OCI-LY7 (cell line): ENCODE data around the gene FITM1. TPM values are rescaled to one million over a fixed set of nuclear protein-coding genes. Genes with fewer than 3 reads are reported as not detected.
A peak's percentile ranks its signal among the peaks of the same experiment; 100 is the strongest.

Experiments used
- BruUV-seq: library from RNA; stranded (reverse); fragments of 400-500 nt; replicated peaks from 2 replicates; lab custom pipeline; 2021; lab: Mats Ljungman, UMichigan
- CTCF ChIA-PET: fragments of 300-600 bp; sonication (Branson Sonifier 250); formaldehyde crosslinking; loops from one replicate; lab custom pipeline; 2022; ENCODE audit warnings: antibody characterized with exemption; ENCODE audit not compliant: unreplicated experiment; lab: Charles Lee
- POLR2A ChIA-PET: fragments of 300-600 bp; sonication (Branson Sonifier 250); formaldehyde crosslinking; loops from one replicate; lab custom pipeline; 2022; ENCODE audit warnings: antibody characterized with exemption; lab: Charles Lee
- DNase-seq: peaks from one replicate; pipeline ENCODE4 v3.0.0-alpha.2; 2015; ENCODE audit warnings: low spot score
- H2AFZ ChIP-seq: fragments of 200-600 bp; sonication (generic), shearing (Covaris generic); 2 replicates; pipeline ENCODE4 v1.6.1; 2014; ENCODE audit warnings: mild to moderate bottlenecking, antibody characterized with exemption, low read length, moderate library complexity
- H3K27ac ChIP-seq: fragments of 200-600 bp; sonication (generic); 2 replicates; pipeline ENCODE4 v1.5.1; 2014; ENCODE audit warnings: mixed run types, low read depth, mild to moderate bottlenecking, moderate library complexity, low read length, inconsistent platforms; ENCODE audit not compliant: poor library complexity, severe bottlenecking
- H3K36me3 ChIP-seq: fragments of 200-600 bp; sonication (generic); 2 replicates; pipeline ENCODE4 v1.6.1; 2014; ENCODE audit warnings: mild to moderate bottlenecking, antibody characterized with exemption, low read length, moderate library complexity, mixed read lengths; ENCODE audit not compliant: insufficient read depth
- H3K4me1 ChIP-seq: fragments of 200-600 bp; sonication (generic); 2 replicates; pipeline ENCODE4 v1.5.1; 2014; ENCODE audit warnings: mild to moderate bottlenecking, low read length; ENCODE audit not compliant: insufficient read depth, poor library complexity, severe bottlenecking
- H3K4me2 ChIP-seq: fragments of 200-600 bp; sonication (generic); 2 replicates; pipeline ENCODE4 v1.6.1; 2014; ENCODE audit warnings: mild to moderate bottlenecking, low read length
- H3K4me3 ChIP-seq: fragments of 200-600 bp; sonication (generic); 2 replicates; pipeline ENCODE4 v1.5.1; 2014; ENCODE audit warnings: mild to moderate bottlenecking, low read depth, low read length; ENCODE audit not compliant: poor library complexity, severe bottlenecking
- H3K79me2 ChIP-seq: fragments of 200-600 bp; sonication (generic); 2 replicates; pipeline ENCODE4 v1.6.1; 2016; ENCODE audit warnings: low read depth, mild to moderate bottlenecking, low read length, moderate library complexity, mixed read lengths; ENCODE audit not compliant: insufficient read depth
- H3K9me2 ChIP-seq: fragments of 200-600 bp; sonication (generic); 2 replicates; pipeline ENCODE4 v1.6.1; 2016; ENCODE audit warnings: mild to moderate bottlenecking, low read length, mixed read lengths; ENCODE audit not compliant: insufficient read depth
- H3K9me3 ChIP-seq: fragments of 200-600 bp; sonication (generic); 2 replicates; pipeline ENCODE4 v1.6.1; 2014; ENCODE audit warnings: mild to moderate bottlenecking, mixed run types, low read length, mixed read lengths
- H4K20me1 ChIP-seq: fragments of 200-600 bp; sonication (generic); 2 replicates; pipeline ENCODE4 v1.6.1; 2014; ENCODE audit warnings: mild to moderate bottlenecking, antibody characterized with exemption, low read length, moderate library complexity, mixed read lengths; ENCODE audit not compliant: insufficient read depth
- EZH2phosphoT487 ChIP-seq: fragments of 200-600 bp; sonication (generic); IDR thresholded peaks from 2 replicates; pipeline ENCODE4 v1.6.1; 2018; ENCODE audit warnings: low read depth, borderline replicate concordance, mild to moderate bottlenecking, mixed run types, antibody characterized with exemption, low read length, moderate library complexity, mixed read lengths
- intact Hi-C: fragments of 100-400 bp; cut with micrococcal nuclease; formaldehyde crosslinking; loops from one replicate; pipeline ENCODE4 v1.10.0; 2022; ENCODE audit not compliant: unreplicated experiment
- microRNA-seq: library from miRNA; unstranded; fragments of <30 nt; microRNA quantifications from one replicate; pipeline ENCODE4 v1.2.0, GENCODE V29; 2022; ENCODE audit warnings: borderline replicate concordance
- small RNA-seq: library from RNA; depleted of rRNA; stranded (forward); fragments of <200 nt; gene quantifications from one replicate; pipeline ENCODE3, GENCODE V24; 2014
- total RNA-seq, 2 experiments: library from RNA; depleted of rRNA in 1 of 2; stranded (reverse); fragments of >200 nt in 1 of 2; shearing (Covaris generic) in 1 of 2; gene quantifications; 2 replicates each; pipeline ENCODE4 v1.2.3, GENCODE V29; 2014 to 2022
- TF ChIP-seq, protein P1 (sequence below): fragments of 200-600 bp; sonication (generic); conservative IDR thresholded peaks from 2 replicates; pipeline ENCODE4 v1.5.1; 2014; ENCODE audit warnings: mild to moderate bottlenecking, antibody characterized with exemption, low read length, moderate library complexity, mixed read lengths

The FITM1 gene
- total RNA-seq, 2 experiments from 2014 or later = 0.28 to 0.97 TPM

DNA sequence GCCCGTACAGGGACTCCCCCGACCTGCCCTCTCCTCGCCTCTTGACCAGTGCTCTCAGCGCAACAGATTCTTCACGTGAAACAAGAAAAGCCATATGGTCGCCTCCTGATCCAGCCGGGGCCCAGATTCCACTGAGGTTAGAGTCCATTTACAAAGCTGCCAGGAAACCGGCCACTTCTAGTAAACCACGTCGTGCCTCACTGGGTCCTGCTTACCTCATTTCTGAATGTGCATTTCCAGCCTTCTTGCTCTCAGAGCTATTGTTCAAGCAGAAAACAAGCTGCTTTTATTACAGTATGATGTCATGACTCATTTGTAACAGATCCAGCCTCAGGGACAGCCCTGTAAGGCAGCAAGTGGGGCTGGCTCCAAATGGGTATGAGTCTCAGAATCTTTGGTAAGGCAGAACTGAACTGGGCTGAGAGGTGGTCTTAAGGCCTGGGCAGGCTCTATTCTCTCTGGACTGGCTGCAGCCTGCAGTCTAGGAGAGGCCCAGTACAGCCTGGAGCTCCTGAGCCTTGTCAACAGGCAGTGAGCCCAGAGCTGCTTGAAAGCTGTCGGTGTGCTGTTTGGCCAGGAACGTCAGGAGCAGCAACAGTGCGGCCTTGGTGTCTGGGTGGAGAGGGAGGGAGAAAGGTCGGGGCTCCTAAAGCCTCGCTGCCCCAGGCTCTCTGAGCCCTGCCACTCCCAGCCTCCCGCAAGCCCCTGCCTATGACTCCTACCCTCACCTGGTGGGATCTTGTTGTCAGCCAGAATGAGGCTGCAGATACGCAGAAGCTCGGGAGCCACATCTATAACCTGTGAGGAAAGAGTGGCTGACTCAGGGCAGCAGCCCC, 49.7 kb downstream of the FITM1 start:
- Histone ChIP-seq H3K9me3 (no peaks in the 10 kb centered on the region), H4K20me1 (no peaks in the 10 kb centered on the region), H3K4me1 (no peaks in the 10 kb centered on the region), H3K27ac (no peak overlapping the region), H2AFZ (no peak overlapping the region), H3K36me3 (peaks cover 65% of the 10 kb centered on the region), H3K79me2 (no peaks in the 10 kb centered on the region), H3K9me2 (no peaks in the 10 kb centered on the region), H3K4me2 (no peak overlapping the region), H3K4me3 (no peak overlapping the region)
- TF ChIP-seq, protein P1, sequence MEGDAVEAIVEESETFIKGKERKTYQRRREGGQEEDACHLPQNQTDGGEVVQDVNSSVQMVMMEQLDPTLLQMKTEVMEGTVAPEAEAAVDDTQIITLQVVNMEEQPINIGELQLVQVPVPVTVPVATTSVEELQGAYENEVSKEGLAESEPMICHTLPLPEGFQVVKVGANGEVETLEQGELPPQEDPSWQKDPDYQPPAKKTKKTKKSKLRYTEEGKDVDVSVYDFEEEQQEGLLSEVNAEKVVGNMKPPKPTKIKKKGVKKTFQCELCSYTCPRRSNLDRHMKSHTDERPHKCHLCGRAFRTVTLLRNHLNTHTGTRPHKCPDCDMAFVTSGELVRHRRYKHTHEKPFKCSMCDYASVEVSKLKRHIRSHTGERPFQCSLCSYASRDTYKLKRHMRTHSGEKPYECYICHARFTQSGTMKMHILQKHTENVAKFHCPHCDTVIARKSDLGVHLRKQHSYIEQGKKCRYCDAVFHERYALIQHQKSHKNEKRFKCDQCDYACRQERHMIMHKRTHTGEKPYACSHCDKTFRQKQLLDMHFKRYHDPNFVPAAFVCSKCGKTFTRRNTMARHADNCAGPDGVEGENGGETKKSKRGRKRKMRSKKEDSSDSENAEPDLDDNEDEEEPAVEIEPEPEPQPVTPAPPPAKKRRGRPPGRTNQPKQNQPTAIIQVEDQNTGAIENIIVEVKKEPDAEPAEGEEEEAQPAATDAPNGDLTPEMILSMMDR = no peak
- no peak for TF ChIP-seq EZH2phosphoT487
- ChIA-PET POLR2A (interaction anchor here (0.5 to 0.6 kb wide), 3 partner anchors 19 to 961 kb away, joined by 3 read pairs; partner anchors contain the start of genes IRF9 and RNF31), CTCF (no interaction called here)
- BruUV-seq = no TSS peak
- DNase-seq = no peak
- intact Hi-C loops = no loop called here

DNA sequence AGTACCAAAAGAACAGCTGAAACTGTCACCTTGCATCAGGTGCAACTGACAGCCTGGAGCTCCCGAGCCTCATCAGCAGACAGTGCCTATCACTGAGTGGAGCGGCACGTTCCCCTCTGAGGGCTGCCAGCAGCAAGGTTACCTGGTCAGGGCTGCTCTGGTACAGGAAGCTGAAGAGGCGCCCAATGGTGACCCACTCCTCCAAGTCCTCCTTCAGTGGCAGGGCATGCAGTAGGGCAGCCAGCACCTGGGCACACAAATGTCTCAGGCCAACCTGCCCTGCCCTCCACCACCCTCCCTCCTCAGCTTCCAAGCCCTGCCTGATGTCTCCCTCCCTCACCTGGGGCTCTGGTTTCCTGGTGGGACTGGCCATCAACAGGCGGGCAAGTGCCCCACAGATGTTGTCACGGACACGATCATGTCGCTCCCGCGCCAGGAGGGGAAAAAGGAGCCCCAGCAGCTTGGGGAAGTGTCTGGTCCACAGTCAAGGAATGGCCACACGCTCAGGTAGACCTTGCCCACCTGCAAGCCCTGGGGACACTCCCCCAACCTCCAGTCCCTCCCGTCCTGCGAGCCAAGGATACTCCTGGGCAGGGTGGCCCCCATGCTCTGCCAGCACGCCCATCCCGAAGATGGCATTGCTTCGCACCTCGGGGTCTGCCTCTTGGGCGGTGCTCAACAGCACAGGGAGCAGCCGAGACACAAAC, 51.1 kb downstream of the FITM1 start:
- CTCF ChIA-PET = no interaction called here
- Histone ChIP-seq H4K20me1 (no peaks in the 10 kb centered on the region), H3K27ac (no peak overlapping the region), H3K4me2 (no peak overlapping the region), H3K79me2 (no peaks in the 10 kb centered on the region), H3K4me3 (no peak overlapping the region), H3K9me2 (no peaks in the 10 kb centered on the region), H3K9me3 (no peaks in the 10 kb centered on the region), H2AFZ (no peak overlapping the region), H3K36me3 (peaks cover 78% of the 10 kb centered on the region), H3K4me1 (no peaks in the 10 kb centered on the region)
- DNase-seq = no peak
- no TSS peak for BruUV-seq
- TF ChIP-seq EZH2phosphoT487 = no peak
- TF ChIP-seq, protein P1 = no peak
- POLR2A ChIA-PET = interaction anchor here (0.6 kb wide), 2 partner anchors 25 to 61 kb away, joined by 3 to 4 read pairs; no protein-coding TSS in a partner anchor
- intact Hi-C loops = no loop called here

Small RNA genes lying within 50 kb of the gene (microRNA-seq; reads per million reads assigned to microRNA genes)
- gene MIR7703 = not detected

Small RNA genes lying within 50 kb of the gene (small RNA-seq; reads per million reads assigned to genes)
- 0.16 reads per million for gene IPO4
- not detected for gene IRF9
- gene RNA5SP383 = 3.9 reads per million, percentile 89 among the genes with 10 or more reads in this experiment

Other genes with a start within 250 kb of the FITM1 start
Only the 30 nearest of the 31 such genes appear.
- 18.5 and 18.7 TPM in 2 replicates for gene DHRS4, start 176.9 kb upstream of the FITM1 start, total RNA-seq (2014; rRNA removed; shearing (Covaris generic))
- gene DHRS4, start 176.9 kb upstream of the FITM1 start, total RNA-seq (2022) = 18.8 and 19.6 TPM in 2 replicates
- gene DHRS4L2, start 141.7 kb upstream of the FITM1 start, total RNA-seq (2014; rRNA removed; shearing (Covaris generic)) = 12.9 and 24.2 TPM in 2 replicates
- gene DHRS4L2, start 141.7 kb upstream of the FITM1 start, total RNA-seq (2022) = 18.6 and 18.8 TPM in 2 replicates
- gene CARMIL3, start 78.7 kb upstream of the FITM1 start, total RNA-seq (2014; rRNA removed; shearing (Covaris generic)) = 0.03 and 0.32 TPM in 2 replicates
- 0.21 TPM in 1 of 2 replicates, not detected in the other for gene CARMIL3, start 78.7 kb upstream of the FITM1 start, total RNA-seq (2022)
- gene CPNE6, start 59.1 kb upstream of the FITM1 start, total RNA-seq (2014; rRNA removed; shearing (Covaris generic)) = 0.10 TPM in 1 of 2 replicates, not detected in the other
- gene CPNE6, start 59.1 kb upstream of the FITM1 start, total RNA-seq (2022) = not detected in 2 replicates
- gene PCK2, start 36.3 kb upstream of the FITM1 start, total RNA-seq (2014; rRNA removed; shearing (Covaris generic)) = 33.7 and 43.6 TPM in 2 replicates
- gene PCK2, start 36.3 kb upstream of the FITM1 start, total RNA-seq (2022) = 130 TPM in 2 replicates
- gene DCAF11, start 15.9 kb upstream of the FITM1 start, total RNA-seq (2014; rRNA removed; shearing (Covaris generic)) = 75.5 and 79.2 TPM in 2 replicates
- 63.6 and 77.3 TPM in 2 replicates for gene DCAF11, start 15.9 kb upstream of the FITM1 start, total RNA-seq (2022)
- 3.1 and 4.6 TPM in 2 replicates for gene NRL, start 15.7 kb upstream of the FITM1 start, total RNA-seq (2014; rRNA removed; shearing (Covaris generic))
- 7.5 and 8.1 TPM in 2 replicates for gene NRL, start 15.7 kb upstream of the FITM1 start, total RNA-seq (2022)
- 187 and 213 TPM in 2 replicates for gene PSME1, start 5.5 kb downstream of the FITM1 start, total RNA-seq (2014; rRNA removed; shearing (Covaris generic))
- gene PSME1, start 5.5 kb downstream of the FITM1 start, total RNA-seq (2022) = 146 and 149 TPM in 2 replicates
- gene EMC9, start 10.9 kb downstream of the FITM1 start, total RNA-seq (2014; rRNA removed; shearing (Covaris generic)) = 73.2 and 74.8 TPM in 2 replicates
- 72.0 and 72.9 TPM in 2 replicates for gene EMC9, start 10.9 kb downstream of the FITM1 start, total RNA-seq (2022)
- gene PSME2, start 16.0 kb downstream of the FITM1 start, total RNA-seq (2014; rRNA removed; shearing (Covaris generic)) = 254 and 290 TPM in 2 replicates
- 176 and 188 TPM in 2 replicates for gene PSME2, start 16.0 kb downstream of the FITM1 start, total RNA-seq (2022)
- gene RNF31, start 16.8 kb downstream of the FITM1 start, total RNA-seq (2014; rRNA removed; shearing (Covaris generic)) = 37.8 and 66.1 TPM in 2 replicates
- 57.8 and 58.1 TPM in 2 replicates for gene RNF31, start 16.8 kb downstream of the FITM1 start, total RNA-seq (2022)
- gene IRF9, start 30.6 kb downstream of the FITM1 start, total RNA-seq (2014; rRNA removed; shearing (Covaris generic)) = 35.1 and 40.7 TPM in 2 replicates
- 36.2 and 39.1 TPM in 2 replicates for gene IRF9, start 30.6 kb downstream of the FITM1 start, total RNA-seq (2022)
- gene REC8, start 41.4 kb downstream of the FITM1 start, total RNA-seq (2014; rRNA removed; shearing (Covaris generic)) = 4.3 and 9.8 TPM in 2 replicates
- 12.6 and 14.2 TPM in 2 replicates for gene REC8, start 41.4 kb downstream of the FITM1 start, total RNA-seq (2022)
- gene IPO4, start 58.2 kb downstream of the FITM1 start, total RNA-seq (2014; rRNA removed; shearing (Covaris generic)) = 48.4 and 59.2 TPM in 2 replicates
- 49.3 and 53.1 TPM in 2 replicates for gene IPO4, start 58.2 kb downstream of the FITM1 start, total RNA-seq (2022)
- 23.4 and 31.3 TPM in 2 replicates for gene TM9SF1, start 64.8 kb downstream of the FITM1 start, total RNA-seq (2014; rRNA removed; shearing (Covaris generic))
- 23.1 and 27.8 TPM in 2 replicates for gene TM9SF1, start 64.8 kb downstream of the FITM1 start, total RNA-seq (2022)
- not detected in 2 replicates for gene TSSK4, start 75.0 kb downstream of the FITM1 start, total RNA-seq (2014; rRNA removed; shearing (Covaris generic))
- gene TSSK4, start 75.0 kb downstream of the FITM1 start, total RNA-seq (2022) = 1.1 and 1.5 TPM in 2 replicates
- 48.5 and 65.7 TPM in 2 replicates for gene CHMP4A, start 82.8 kb downstream of the FITM1 start, total RNA-seq (2014; rRNA removed; shearing (Covaris generic))
- gene CHMP4A, start 82.8 kb downstream of the FITM1 start, total RNA-seq (2022) = 67.6 and 72.9 TPM in 2 replicates
- gene MDP1, start 85.4 kb downstream of the FITM1 start, total RNA-seq (2014; rRNA removed; shearing (Covaris generic)) = 21.5 and 23.2 TPM in 2 replicates
- 26.6 and 30.9 TPM in 2 replicates for gene MDP1, start 85.4 kb downstream of the FITM1 start, total RNA-seq (2022)
- gene NEDD8, start 101.7 kb downstream of the FITM1 start, total RNA-seq (2014; rRNA removed; shearing (Covaris generic)) = 167 and 285 TPM in 2 replicates
- gene NEDD8, start 101.7 kb downstream of the FITM1 start, total RNA-seq (2022) = 174 and 182 TPM in 2 replicates
- gene GMPR2, start 102.3 kb downstream of the FITM1 start, total RNA-seq (2014; rRNA removed; shearing (Covaris generic)) = 39.4 and 51.4 TPM in 2 replicates
- 61.4 and 62.3 TPM in 2 replicates for gene GMPR2, start 102.3 kb downstream of the FITM1 start, total RNA-seq (2022)
- 63.9 and 70.1 TPM in 2 replicates for gene TINF2, start 112.0 kb downstream of the FITM1 start, total RNA-seq (2014; rRNA removed; shearing (Covaris generic))
- 76.1 and 77.5 TPM in 2 replicates for gene TINF2, start 112.0 kb downstream of the FITM1 start, total RNA-seq (2022)
- 3.0 and 5.2 TPM in 2 replicates for gene TGM1, start 132.5 kb downstream of the FITM1 start, total RNA-seq (2014; rRNA removed; shearing (Covaris generic))
- gene TGM1, start 132.5 kb downstream of the FITM1 start, total RNA-seq (2022) = 5.4 and 7.0 TPM in 2 replicates
- gene RABGGTA, start 140.9 kb downstream of the FITM1 start, total RNA-seq (2014; rRNA removed; shearing (Covaris generic)) = 16.7 and 24.3 TPM in 2 replicates
- 27.3 and 29.7 TPM in 2 replicates for gene RABGGTA, start 140.9 kb downstream of the FITM1 start, total RNA-seq (2022)
- gene DHRS1, start 169.1 kb downstream of the FITM1 start, total RNA-seq (2014; rRNA removed; shearing (Covaris generic)) = 21.0 and 27.4 TPM in 2 replicates
- gene DHRS1, start 169.1 kb downstream of the FITM1 start, total RNA-seq (2022) = 34.9 and 35.6 TPM in 2 replicates
- gene NOP9, start 169.2 kb downstream of the FITM1 start, total RNA-seq (2014; rRNA removed; shearing (Covaris generic)) = 30.6 and 33.2 TPM in 2 replicates
- gene NOP9, start 169.2 kb downstream of the FITM1 start, total RNA-seq (2022) = 44.0 and 52.6 TPM in 2 replicates
- gene CIDEB, start 177.3 kb downstream of the FITM1 start, total RNA-seq (2014; rRNA removed; shearing (Covaris generic)) = not detected in 2 replicates
- 1.6 and 3.2 TPM in 2 replicates for gene CIDEB, start 177.3 kb downstream of the FITM1 start, total RNA-seq (2022)
- 15.7 and 18.2 TPM in 2 replicates for gene LTB4R2, start 179.5 kb downstream of the FITM1 start, total RNA-seq (2014; rRNA removed; shearing (Covaris generic))
- gene LTB4R2, start 179.5 kb downstream of the FITM1 start, total RNA-seq (2022) = 37.6 TPM in 2 replicates
- 15.8 and 17.9 TPM in 2 replicates for gene LTB4R, start 180.8 kb downstream of the FITM1 start, total RNA-seq (2014; rRNA removed; shearing (Covaris generic))
- 28.3 and 30.5 TPM in 2 replicates for gene LTB4R, start 180.8 kb downstream of the FITM1 start, total RNA-seq (2022)
- gene ADCY4, start 204.4 kb downstream of the FITM1 start, total RNA-seq (2014; rRNA removed; shearing (Covaris generic)) = 0.26 and 2.0 TPM in 2 replicates
- 3.4 and 6.0 TPM in 2 replicates for gene ADCY4, start 204.4 kb downstream of the FITM1 start, total RNA-seq (2022)
- gene RIPK3, start 209.3 kb downstream of the FITM1 start, total RNA-seq (2014; rRNA removed; shearing (Covaris generic)) = 8.1 and 13.8 TPM in 2 replicates
- gene RIPK3, start 209.3 kb downstream of the FITM1 start, total RNA-seq (2022) = 14.5 and 18.8 TPM in 2 replicates